ENCODE results near the gene CFAP53. TPM values are rescaled to one million over a fixed set of nuclear protein-coding genes. Genes with fewer than 3 reads are reported as not detected.

Gene CFAP53
- total and polyA plus RNA-seq, 2 donors (not counting 3 experiments of a cell fraction or from before 2014, with no cell fraction given), result 0.12 to 0.18 TPM

GRCh38 chr18:50179465-50179864 lies 86.8 kb downstream of the CFAP53 start:
- intact Hi-C loops (cut with micrococcal nuclease) (no loop called here), dilution Hi-C loops (cut with MboI; ENCODE audit: extremely low pct_ligation_motif_present, low sequenced_read_pairs) (no loop called here)
- no peak for FAIRE-seq
- Histone ChIP-seq H3K4me1 (ENCODE audit: control insufficient read depth, extremely low read depth, insufficient read depth, low read length) (no peaks in the 10 kb centered on the region), H3K79me2 (ENCODE audit: control insufficient read depth, insufficient read depth, low read length) (no peaks in the 10 kb centered on the region), H3K4me2 (ENCODE audit: insufficient read depth, low read length) (no peak overlapping the region), H4K20me1 (replicated peaks; ENCODE audit: control insufficient read depth, extremely low read depth, insufficient read depth, low read length) (no peaks in the 10 kb centered on the region), H2AFZ (ENCODE audit: low read depth, low read length) (no peak overlapping the region), H3K9me3 (replicated peaks; ENCODE audit: control insufficient read depth, insufficient read depth, low read length) (no peaks in the 10 kb centered on the region), H3K4me3 (replicated peaks in 1 of 3; ENCODE audit: insufficient read depth in 1 of 3, low read depth in 1 of 3, low read length in 3 of 3) (no peak overlapping the region), H3K9me1 (replicated peaks; ENCODE audit: control insufficient read depth, extremely low read depth, insufficient read depth, low read length) (no peaks in the 10 kb centered on the region), H3K27ac (ENCODE audit: insufficient read depth, low read depth, low read length) (no peak overlapping the region), H3K36me3 (ENCODE audit: control insufficient read depth in 2 of 2, extremely low read depth in 1 of 2, insufficient read depth in 2 of 2, low read length in 2 of 2) (no peaks in the 10 kb centered on the region), H3K9ac (replicated peaks; ENCODE audit: extremely low read depth, insufficient read depth, low read length) (no peak overlapping the region), H3K27me3 (ENCODE audit: control insufficient read depth in 2 of 2, insufficient read depth in 2 of 2, low read length in 2 of 2) (peaks cover 0 to 3% of the 10 kb centered on the region in 2 experiments)
- no peak for DNase-seq (ENCODE audit: low read depth, low spot score)
- ChIA-PET POLR2A (no interaction called here), CTCF (no interaction called here)
- no TSS peak for BruUV-seq (replicated peaks)
- TF ChIP-seq GATA2 (IDR thresholded peaks at IDR 0.05; ENCODE audit: insufficient read depth, insufficient read length, low read depth, low read length), result no peak
- no peak for TF ChIP-seq EZH2 (IDR thresholded peaks at IDR 0.05; ENCODE audit: borderline replicate concordance, low read depth, low read length, severe bottlenecking)
- no peak for TF ChIP-seq POLR2AphosphoS5 (IDR thresholded peaks at IDR 0.05; ENCODE audit: insufficient read depth, low read depth, low read length)

DNA sequence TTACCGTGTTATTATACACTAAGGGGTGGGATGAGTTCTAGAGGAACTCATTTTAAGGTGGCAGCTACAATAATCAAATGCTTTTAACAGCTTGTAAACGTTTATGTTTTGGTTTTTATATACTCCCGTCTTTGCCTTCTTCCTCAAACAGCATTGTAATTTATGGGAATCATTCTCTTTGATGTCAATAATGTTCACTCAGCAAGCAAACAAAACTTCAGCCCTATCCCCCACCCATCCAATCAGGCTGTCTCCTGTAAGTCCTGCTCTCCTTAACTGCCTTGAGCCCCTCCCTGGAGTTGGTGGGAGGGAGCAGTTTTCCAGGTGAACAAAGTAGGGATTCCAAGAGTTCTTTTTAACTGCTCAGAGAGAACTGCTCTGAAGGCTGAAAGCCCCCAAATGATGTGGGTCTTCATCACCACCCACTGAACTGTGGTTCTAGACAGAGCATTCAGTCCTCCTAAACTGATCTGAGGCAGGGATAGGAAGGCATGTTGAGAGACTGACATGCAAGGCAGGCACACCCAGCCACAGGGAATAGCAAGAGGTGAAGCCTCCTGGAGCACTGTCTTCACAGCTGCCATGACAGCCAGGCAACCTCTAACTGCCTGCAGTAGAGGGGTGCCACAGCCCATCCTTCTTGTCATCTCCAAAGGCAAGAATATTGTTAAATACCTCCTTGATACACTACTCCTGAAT lies 88.9 kb downstream of the CFAP53 start:
- H4K20me1 ChIP-seq (replicated peaks; ENCODE audit: control insufficient read depth, extremely low read depth, insufficient read depth, low read length), result no peaks in the 10 kb centered on the region
- dilution Hi-C loops (cut with MboI; ENCODE audit: extremely low pct_ligation_motif_present, low sequenced_read_pairs), result no loop called here
- no peak overlapping the region for H3K4me3 ChIP-seq (replicated peaks in 1 of 3; ENCODE audit: insufficient read depth in 1 of 3, low read depth in 1 of 3, low read length in 3 of 3)
- TF ChIP-seq MYC (IDR thresholded peaks at IDR 0.05; ENCODE audit: low read depth, low read length) (no peak), POLR2AphosphoS5 (IDR thresholded peaks at IDR 0.05; ENCODE audit: insufficient read depth, low read depth, low read length) (no peak)
- no peaks in the 10 kb centered on the region for H3K9me1 ChIP-seq (replicated peaks; ENCODE audit: control insufficient read depth, extremely low read depth, insufficient read depth, low read length)
- H3K79me2 ChIP-seq (ENCODE audit: control insufficient read depth, insufficient read depth, low read length), result no peaks in the 10 kb centered on the region
- H3K4me2 ChIP-seq (ENCODE audit: insufficient read depth, low read length), result no peak overlapping the region
- H3K27me3 ChIP-seq (ENCODE audit: control insufficient read depth in 2 of 2, insufficient read depth in 2 of 2, low read length in 2 of 2), result peaks cover 0 to 3% of the 10 kb centered on the region in 2 experiments
- no peak overlapping the region for H3K27ac ChIP-seq (ENCODE audit: insufficient read depth, low read depth, low read length)
- no peak overlapping the region for H3K9ac ChIP-seq (replicated peaks; ENCODE audit: extremely low read depth, insufficient read depth, low read length)
- ChIA-PET POLR2A (no interaction called here), CTCF (interaction anchor here (2.2 kb wide), 1 partner anchor 26 kb away, joined by 7 read pairs; no protein-coding TSS in a partner anchor)
- H3K9me3 ChIP-seq (replicated peaks; ENCODE audit: control insufficient read depth, insufficient read depth, low read length), result no peaks in the 10 kb centered on the region
- BruUV-seq (replicated peaks), result no TSS peak
- FAIRE-seq (no peak), DNase-seq (ENCODE audit: low read depth, low spot score) (no peak)
- H2AFZ ChIP-seq (ENCODE audit: low read depth, low read length), result no peak overlapping the region
- intact Hi-C loops (cut with micrococcal nuclease), result no loop called here
- H3K4me1 ChIP-seq (ENCODE audit: control insufficient read depth, extremely low read depth, insufficient read depth, low read length), result no peaks in the 10 kb centered on the region
- no peaks in the 10 kb centered on the region for H3K36me3 ChIP-seq (ENCODE audit: control insufficient read depth in 2 of 2, extremely low read depth in 1 of 2, insufficient read depth in 2 of 2, low read length in 2 of 2)

Small RNAs within 50 kb of the gene (small RNA-seq; reads per million reads assigned to genes)
- not detected for gene RN7SL310P (ENCODE audit: insufficient read depth, insufficient read length, low read depth, low replicate concordance)

Other genes with a start within 250 kb of the CFAP53 start
- gene MYO5B, start 71.3 kb downstream of the CFAP53 start, total RNA-seq, result 1.1 and 1.4 TPM in 2 replicates
- 0.40 and 0.54 TPM in 2 replicates for gene MYO5B, start 71.3 kb downstream of the CFAP53 start, polyA plus RNA-seq
- 77.5 and 78.6 TPM in 2 replicates for gene MBD1, start 15.0 kb upstream of the CFAP53 start, total RNA-seq
- 57.2 and 61.1 TPM in 2 replicates for gene MBD1, start 15.0 kb upstream of the CFAP53 start, polyA plus RNA-seq
- 64.4 and 66.9 TPM in 2 replicates for gene CXXC1, start 21.2 kb upstream of the CFAP53 start, total RNA-seq
- gene CXXC1, start 21.2 kb upstream of the CFAP53 start, polyA plus RNA-seq, result 128 and 153 TPM in 2 replicates
- gene SKA1, start 108.6 kb upstream of the CFAP53 start, total RNA-seq, result 21.9 and 23.9 TPM in 2 replicates
- gene SKA1, start 108.6 kb upstream of the CFAP53 start, polyA plus RNA-seq, result 6.9 and 8.7 TPM in 2 replicates